Measurements from ENCODE around the gene FLAD1.

FLAD1 gene

DNA sequence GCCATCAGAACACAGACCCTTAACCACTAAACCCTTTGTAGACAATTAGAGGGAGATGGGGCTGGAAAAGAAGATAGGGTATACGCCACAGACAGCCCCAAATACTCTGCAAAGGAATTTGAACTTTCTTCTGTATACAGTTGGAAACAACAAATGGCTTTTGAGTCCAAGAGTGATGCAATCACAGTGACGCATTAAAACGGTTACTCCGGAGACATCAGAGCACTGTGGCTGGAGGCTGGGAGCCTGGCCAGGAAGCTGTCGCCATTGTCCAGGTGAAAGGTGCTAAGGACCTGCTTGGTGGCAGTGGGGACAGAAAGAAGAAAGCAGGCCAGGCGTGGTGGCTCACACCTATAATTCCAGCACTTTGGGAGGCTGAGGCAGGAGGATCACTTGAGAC, 4.2 kb downstream of the FLAD1 start:
- no peak for TF ChIP-seq CTCF (IDR thresholded peaks at IDR 0.05; ENCODE audit: low read depth, low read length, missing control alignments)
- H3K4me3 ChIP-seq (replicated peaks; ENCODE audit: low read depth, low read length), result no peak overlapping the region
- DNase-seq (ENCODE audit: extremely low read depth, low read depth), result no peak

GRCh38 chr1:154988058-154988954, 5.2 kb downstream of the FLAD1 start:
- DNase-seq (ENCODE audit: extremely low read depth, low read depth), result no peak
- TF ChIP-seq CTCF (IDR thresholded peaks at IDR 0.05; ENCODE audit: low read depth, low read length, missing control alignments), result no peak

DNA sequence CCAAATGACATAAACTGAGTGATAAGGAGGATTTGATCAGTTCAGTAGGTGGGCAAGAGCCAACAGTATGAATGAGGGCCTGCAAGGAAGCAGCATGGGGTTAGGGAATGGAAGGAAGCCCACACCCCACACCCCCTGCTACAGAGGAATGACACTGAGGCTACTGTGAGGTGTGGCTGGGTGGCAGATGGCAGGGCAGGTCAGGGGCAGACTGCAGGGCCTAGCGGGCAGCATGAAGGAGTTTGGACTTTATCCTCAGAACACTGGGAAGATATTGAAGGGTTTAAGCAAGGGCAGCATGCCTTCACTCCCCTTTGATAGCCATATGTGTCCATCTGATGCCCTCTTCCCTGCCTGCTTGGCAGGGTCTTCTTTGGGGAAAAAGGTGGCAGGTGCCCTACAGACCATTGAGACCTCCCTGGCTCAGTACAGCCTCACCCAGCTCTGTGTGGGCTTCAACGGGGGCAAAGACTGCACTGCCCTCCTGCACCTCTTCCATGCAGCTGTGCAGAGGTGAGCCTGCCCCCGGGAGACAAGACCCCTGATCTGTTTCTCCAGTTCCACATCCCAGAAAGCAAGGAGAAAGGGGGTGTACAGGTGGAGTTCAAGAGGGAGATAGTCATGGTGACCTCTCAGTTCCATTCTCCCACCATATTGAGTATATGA, 6.2 kb downstream of the FLAD1 start:
- DNase-seq (ENCODE audit: extremely low read depth, low read depth), result no peak
- no peak overlapping the region for H3K4me3 ChIP-seq (replicated peaks; ENCODE audit: low read depth, low read length)
- TF ChIP-seq CTCF (IDR thresholded peaks at IDR 0.05; ENCODE audit: low read depth, low read length, missing control alignments), result no peak

More at GRCh38 chr1:154988058-154988954, 5.2 kb downstream of the FLAD1 start:
- H3K4me3 ChIP-seq (replicated peaks; ENCODE audit: low read depth, low read length), result no peak overlapping the region

GRCh38 chr1:154990276-154990675, 7.1 kb downstream of the FLAD1 start:
- no peak for TF ChIP-seq CTCF (IDR thresholded peaks at IDR 0.05; ENCODE audit: low read depth, low read length, missing control alignments)
- no peak overlapping the region for H3K4me3 ChIP-seq (replicated peaks; ENCODE audit: low read depth, low read length)
- DNase-seq (ENCODE audit: extremely low read depth, low read depth), result no peak

GRCh38 chr1:154992721-154993571, 9.8 kb downstream of the FLAD1 start:
- no peak overlapping the region for H3K4me3 ChIP-seq (replicated peaks; ENCODE audit: low read depth, low read length)
- DNase-seq (ENCODE audit: extremely low read depth, low read depth), result no peak
- peak; percentile 20 for TF ChIP-seq CTCF (IDR thresholded peaks at IDR 0.05; ENCODE audit: low read depth, low read length, missing control alignments)

- DNase-seq (ENCODE audit: extremely low read depth, low read depth), result no peak
- no peak for TF ChIP-seq CTCF (IDR thresholded peaks at IDR 0.05; ENCODE audit: low read depth, low read length, missing control alignments)
- no peak within 1 kb of the TSS for H3K4me3 ChIP-seq (replicated peaks; ENCODE audit: low read depth, low read length)
These were observed 10.6 kb downstream of the FLAD1 start, which contains the start of gene LENEP for GRCh38 chr1:154993572-154994268. TSS of gene LENEP (plus strand) at chr1:154993586. CDS start at chr1:154993608, 22 bp downstream.

Data from HFF-Myc (cell line).